NCI-H526 (cell line): ENCODE measurements around the gene LINC00632.
A peak's percentile ranks its signal among the peaks of the same experiment; 100 is the strongest.
"Not testable (repeated sequence)": the region's sequence is repeated elsewhere in the genome, so short reads cannot be mapped to it uniquely, and the experiment has no call there.

ENCODE experiments used
- DNase-seq, 2 experiments: peaks; one replicate each; lab custom pipeline; 2025; lab: John Stamatoyannopoulos, UW

LINC00632 gene

GRCh38 chrX:140709421-140709846 is at the start of gene LINC00632:
LINC00632 (plus strand) TSS chrX:140709759.
- DNase-seq: no peak

- no peak for DNase-seq
Measured at GRCh38 chrX:140661643-140662042, 47.9 kb upstream of the LINC00632 start.

GRCh38 chrX:140664939-140665338 is 44.6 kb upstream of the LINC00632 start:
- DNase-seq: peak; percentile 7 to 15

DNA sequence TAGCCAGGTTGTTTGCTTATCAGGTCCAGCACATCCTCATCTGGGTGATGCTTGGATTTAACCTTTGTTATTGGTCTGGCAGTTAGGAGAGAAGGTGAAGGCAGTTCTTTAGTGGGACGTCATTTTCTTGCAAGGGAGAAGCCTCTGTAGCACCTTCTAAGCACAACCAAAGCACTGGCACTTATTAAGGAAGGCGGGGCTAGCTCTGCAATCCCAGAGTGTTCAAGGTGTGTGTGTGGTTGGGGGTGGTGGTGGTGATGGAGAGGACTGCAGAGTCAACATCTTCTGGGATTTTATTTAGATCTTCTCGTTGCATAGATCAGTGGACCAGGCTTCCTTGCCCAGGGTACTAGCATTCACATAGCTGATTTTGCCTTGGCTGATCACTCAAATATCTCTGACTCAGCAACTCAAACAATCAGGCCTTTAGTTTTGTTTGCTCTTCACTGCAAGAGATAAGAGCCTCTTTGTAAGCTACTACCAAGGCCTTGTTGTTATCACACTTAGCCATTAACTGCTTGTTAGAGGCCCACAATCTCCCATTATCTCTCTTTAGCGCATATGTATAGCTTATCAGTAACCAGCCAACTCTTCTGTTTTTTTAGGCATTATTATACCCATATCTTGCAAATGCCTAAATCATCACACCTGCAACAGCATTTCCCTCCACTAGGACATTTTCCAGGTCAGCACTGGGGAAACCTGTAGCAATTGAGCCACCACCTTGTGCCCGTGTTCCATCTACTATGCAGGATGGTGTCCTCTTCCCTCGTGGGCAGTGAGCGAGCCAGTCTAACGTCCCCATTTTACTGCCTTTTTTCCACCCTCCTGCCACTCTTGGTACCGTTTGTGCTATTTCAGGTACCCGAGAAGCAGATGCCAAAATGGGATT is 36.5 kb upstream of the LINC00632 start:
- DNase-seq: no peak

GRCh38 chrX:140687706-140688105 is 21.9 kb upstream of the LINC00632 start:
- DNase-seq: no peak

GRCh38 chrX:140691596-140691995 is 18.0 kb upstream of the LINC00632 start:
- not testable (repeated sequence) for DNase-seq

DNA sequence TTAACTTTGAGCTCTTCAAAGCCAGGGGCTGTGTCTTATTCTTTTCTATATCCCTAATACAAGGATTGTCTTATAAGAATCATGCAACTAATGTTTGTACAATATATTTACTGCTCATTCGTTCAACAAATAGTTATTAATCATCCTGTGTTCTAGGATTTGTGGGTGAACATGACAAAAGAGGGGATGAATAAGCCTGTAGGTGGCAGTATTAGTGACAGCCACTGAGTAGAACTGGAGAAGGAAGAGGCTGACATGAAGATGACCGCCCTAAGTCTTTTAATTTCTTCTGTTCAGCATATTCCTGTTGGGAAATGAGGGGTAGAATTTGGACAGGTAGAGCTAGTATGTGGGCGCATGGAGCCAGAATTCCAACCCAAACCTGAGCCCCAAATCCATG is 11.9 kb upstream of the LINC00632 start:
- DNase-seq: no peak

DNA sequence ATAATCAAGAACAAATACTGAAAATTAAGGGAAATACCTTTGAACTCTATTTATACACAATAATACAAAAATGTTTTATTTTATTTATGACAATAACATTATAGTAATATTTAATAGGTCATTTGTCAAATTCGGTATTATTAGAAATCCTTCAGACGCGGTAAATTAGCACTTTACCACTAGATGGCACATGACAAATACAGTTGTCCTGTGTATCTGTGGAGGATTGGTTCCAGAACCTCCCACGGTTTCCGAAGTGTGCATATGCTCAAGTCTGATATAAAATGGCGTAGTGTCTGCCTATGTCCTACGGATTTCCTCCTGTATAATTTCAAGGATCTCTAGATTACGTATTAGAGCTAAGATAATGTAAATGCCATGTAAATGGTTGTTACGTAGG is 8.1 kb upstream of the LINC00632 start:
- peak in 1 of 2 experiments; percentile 6 for DNase-seq

DNA sequence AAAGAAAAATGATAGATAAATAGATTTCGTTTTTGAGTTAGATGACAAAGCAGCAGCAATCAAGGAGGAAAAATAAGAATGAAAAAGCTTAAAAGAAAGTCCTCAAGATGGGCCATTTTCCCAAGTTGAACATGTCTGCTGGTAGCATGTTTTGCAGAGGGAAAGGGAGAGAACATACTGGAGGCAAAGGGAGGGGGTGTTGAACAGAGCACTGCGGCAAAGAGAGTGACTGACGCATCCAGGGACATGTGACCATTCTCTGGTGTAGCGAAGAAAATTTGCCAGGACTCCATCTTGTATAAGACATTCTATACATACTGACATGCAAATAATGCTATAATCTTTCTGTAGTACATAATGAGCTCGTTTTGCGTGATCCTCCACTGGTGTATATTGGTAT is 1.2 kb downstream of the LINC00632 start:
- no peak for DNase-seq

- DNase-seq: no peak
Measured at GRCh38 chrX:140711894-140712293, 2.3 kb downstream of the LINC00632 start.

GRCh38 chrX:140712413-140713173 is 3.0 kb downstream of the LINC00632 start:
- DNase-seq: no peak

DNA sequence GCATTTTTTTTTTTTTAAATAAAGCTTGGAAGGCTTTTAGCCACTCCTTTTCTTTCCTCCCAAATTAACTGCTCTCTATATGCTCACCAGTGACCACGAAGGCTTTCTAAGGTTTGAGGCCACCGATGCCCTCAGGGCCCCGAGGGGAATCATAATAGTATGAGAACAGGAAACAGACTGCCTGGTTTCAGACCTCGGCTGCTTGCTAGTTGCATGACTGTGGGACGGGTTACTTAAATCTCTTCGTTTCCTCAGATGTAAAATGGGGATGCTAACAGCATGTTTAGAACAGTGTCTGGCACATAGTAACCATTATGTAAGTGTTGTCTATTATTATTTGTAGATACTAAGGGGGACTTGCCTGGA is 3.6 kb downstream of the LINC00632 start:
- DNase-seq: no peak

DNA sequence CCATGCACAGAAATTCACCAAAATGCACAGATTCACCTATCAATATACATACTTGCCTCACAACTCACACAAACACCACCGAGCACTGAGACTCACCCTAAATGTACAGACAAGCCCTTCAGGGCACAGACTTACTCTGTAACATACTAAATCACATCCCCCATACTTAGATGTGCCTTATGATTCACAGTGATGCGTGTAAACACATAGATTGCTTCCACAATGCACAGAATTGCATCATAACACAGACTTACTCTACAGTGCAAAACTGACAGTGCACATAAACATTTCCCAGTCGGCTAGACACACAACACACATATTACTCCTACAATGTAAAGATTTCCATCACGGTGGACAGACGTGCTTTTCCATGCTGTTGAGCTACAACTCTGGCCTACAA is 6.2 kb downstream of the LINC00632 start:
- DNase-seq: no peak

- no peak for DNase-seq
Measured at GRCh38 chrX:140723121-140723715, 13.7 kb downstream of the LINC00632 start.

DNA sequence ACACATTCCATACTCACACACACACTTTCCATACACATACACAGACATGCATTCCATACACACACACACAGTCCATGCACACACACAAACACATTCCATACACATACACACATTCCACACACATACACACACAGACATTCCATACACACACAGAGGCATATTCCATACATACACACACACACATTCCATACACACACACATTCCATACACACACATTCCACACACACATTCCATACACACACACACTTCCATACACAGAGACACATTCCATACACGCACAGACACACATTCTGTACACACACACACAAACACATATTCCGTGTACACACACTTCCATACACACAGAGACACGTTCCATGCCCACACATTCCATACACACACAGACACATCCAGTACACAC is 14.8 kb downstream of the LINC00632 start:
- DNase-seq: no peak

DNA sequence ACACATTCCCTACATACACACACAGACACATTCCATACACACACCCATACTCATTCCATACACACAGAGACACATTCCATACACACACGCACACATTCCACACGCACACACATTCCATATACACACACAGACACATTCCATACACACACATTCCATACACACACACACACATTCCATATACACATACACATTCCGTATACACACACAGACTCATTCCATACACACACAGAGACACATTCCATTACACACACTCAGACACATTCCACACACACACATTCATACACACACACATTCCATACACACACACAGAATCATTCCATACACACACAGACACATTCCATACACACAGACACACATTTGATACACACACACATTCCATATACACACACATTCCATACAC is 15.2 kb downstream of the LINC00632 start:
- no peak for DNase-seq

DNA sequence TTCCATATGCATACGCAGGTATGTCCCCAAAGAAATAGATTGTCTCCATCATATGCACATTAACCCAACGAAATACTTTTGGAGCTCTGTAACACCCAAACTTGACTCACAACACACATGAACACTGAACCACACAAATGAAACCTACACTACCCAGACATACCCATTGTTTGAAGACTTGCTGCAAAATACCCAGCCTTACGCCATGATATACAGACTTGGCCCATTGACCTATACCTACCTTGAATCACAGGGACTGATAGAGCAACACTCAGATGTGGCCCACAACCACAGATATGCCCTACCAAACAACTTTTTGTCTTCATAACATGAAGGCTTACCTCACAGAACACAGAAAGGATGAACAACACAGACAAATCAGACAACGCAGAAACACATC is 15.9 kb downstream of the LINC00632 start:
- DNase-seq: no peak

DNA sequence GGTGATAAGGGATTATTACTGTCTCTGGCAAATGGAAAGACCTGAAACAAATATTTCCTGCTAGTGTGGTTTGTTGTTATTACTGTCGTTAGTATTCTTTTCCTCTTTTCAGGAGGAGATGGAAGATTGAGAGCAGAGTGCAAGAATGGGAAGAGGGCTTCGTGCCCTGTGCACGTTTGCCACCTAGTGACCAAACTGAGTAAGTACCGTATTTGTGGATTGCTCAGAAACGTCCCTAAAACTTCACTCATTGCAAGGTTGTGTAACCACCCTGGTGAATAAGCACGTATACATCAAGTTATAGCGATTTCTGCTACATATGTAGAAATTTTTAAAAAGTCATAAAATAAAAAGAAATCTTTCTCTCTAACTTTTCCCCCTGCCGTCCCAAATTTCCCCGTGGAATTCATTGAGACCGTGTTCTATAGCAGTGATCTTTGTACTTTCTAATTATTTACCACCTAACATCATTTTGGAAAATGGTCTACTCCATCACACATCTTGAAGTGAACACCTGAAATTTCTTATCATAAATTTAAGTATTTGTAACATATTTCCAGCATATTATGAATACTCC is 24.3 kb downstream of the LINC00632 start:
- peak in 1 of 2 experiments; percentile 41 for DNase-seq

- no peak for DNase-seq
Measured at GRCh38 chrX:140744085-140744484, 34.5 kb downstream of the LINC00632 start.

DNA sequence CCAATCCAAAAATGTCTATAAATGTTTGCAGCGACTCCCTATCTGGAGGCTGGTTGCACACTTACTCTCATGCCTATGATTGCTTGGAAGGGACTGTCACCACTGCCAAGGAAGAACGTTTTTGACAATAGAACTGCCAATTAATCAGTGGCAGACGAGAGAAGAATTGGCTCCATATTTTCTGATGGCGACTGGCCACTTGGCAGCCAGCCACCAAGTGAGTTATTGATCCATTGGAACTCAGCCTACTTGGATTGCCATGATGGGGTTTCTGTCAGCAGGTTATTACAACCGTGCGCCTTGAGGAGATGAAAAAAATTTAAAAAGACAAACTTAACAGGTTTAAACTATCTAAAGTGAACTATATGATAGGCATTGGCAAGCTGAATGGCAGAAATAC is 47.4 kb downstream of the LINC00632 start:
- DNase-seq: no peak

GRCh38 chrX:140762061-140762460 is 52.5 kb downstream of the LINC00632 start:
- peak in 1 of 2 experiments; percentile 35 for DNase-seq

DNA sequence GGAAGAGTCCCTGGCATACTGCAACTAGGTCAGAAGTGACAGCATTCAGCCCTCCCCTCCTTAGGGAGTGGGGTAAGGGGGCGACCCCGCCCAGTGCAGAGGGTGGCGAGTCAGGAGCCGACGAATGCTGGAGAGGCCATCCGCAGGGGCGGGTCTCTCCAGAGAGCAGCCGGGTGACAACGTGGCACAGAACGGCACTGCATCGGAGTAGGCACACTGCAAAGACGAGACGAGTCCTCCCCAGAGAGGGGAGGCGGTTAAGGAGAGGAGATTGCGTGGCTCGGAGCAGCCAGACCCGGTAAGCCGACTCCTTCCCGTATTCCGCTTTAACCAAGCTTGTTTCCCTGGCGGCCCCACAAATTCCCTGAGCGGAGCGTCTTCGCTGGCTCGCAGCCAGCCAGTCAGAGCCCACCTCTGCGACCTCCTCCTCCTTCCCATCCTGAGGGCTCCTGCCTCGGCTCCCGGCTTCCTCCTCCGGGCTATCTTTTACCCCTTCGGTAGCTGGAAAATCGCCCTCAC is 54.9 kb downstream of the LINC00632 start:
- DNase-seq: no peak
